ENCODE measurements around the gene NBPF11. TPM values are rescaled to one million over a fixed set of nuclear protein-coding genes. Genes with fewer than 3 reads are reported as not detected.
"Not testable (repeated sequence)": the region's sequence is repeated elsewhere in the genome, so short reads cannot be mapped to it uniquely, and the experiment has no call there.

The NBPF11 gene
- total and polyA plus RNA-seq, 3 experiments from 2014 or later: 4.0 to 6.9 (median 6.6) TPM

- H3K4me1 ChIP-seq (ENCODE audit: insufficient read depth, low read length); H3K27me3 ChIP-seq (ENCODE audit: insufficient read depth, low read length, poor library complexity, severe bottlenecking); H3K9me3 Mint-ChIP-seq; H3K36me3 ChIP-seq (ENCODE audit: insufficient read depth, low read length); H3K27ac ChIP-seq (ENCODE audit: low read depth, low read length); H3K9me3 ChIP-seq (ENCODE audit: low read length); CTCF ChIA-PET; POLR2A ChIA-PET; DNase-seq; H3K36me3 Mint-ChIP-seq; H3K4me3 Mint-ChIP-seq; H3K27ac Mint-ChIP-seq; H3K27me3 Mint-ChIP-seq; H3K4me1 Mint-ChIP-seq; H3K4me3 ChIP-seq (ENCODE audit: low read length): not testable (repeated sequence)
These were observed 73.2 kb downstream of the NBPF11 start for GRCh38 chr1:148078632-148079519.

- H3K36me3 ChIP-seq (ENCODE audit: insufficient read depth, low read length); POLR2A ChIA-PET; H3K9me3 ChIP-seq (ENCODE audit: low read length); H3K9me3 Mint-ChIP-seq; H3K4me1 Mint-ChIP-seq; H3K27me3 Mint-ChIP-seq; H3K27ac ChIP-seq (ENCODE audit: low read depth, low read length); CTCF ChIA-PET; H3K36me3 Mint-ChIP-seq; H3K27ac Mint-ChIP-seq; H3K4me1 ChIP-seq (ENCODE audit: insufficient read depth, low read length); H3K4me3 ChIP-seq (ENCODE audit: low read length); DNase-seq; H3K4me3 Mint-ChIP-seq; H3K27me3 ChIP-seq (ENCODE audit: insufficient read depth, low read length, poor library complexity, severe bottlenecking): not testable (repeated sequence)
These were observed 74.0 kb downstream of the NBPF11 start for GRCh38 chr1:148078090-148078489.

GRCh38 chr1:148077458-148077857 is 74.6 kb downstream of the NBPF11 start:
- DNase-seq; H3K4me3 ChIP-seq (ENCODE audit: low read length); H3K4me1 ChIP-seq (ENCODE audit: insufficient read depth, low read length); H3K36me3 ChIP-seq (ENCODE audit: insufficient read depth, low read length); H3K4me3 Mint-ChIP-seq; H3K27ac Mint-ChIP-seq; CTCF ChIA-PET; POLR2A ChIA-PET; H3K27me3 Mint-ChIP-seq; H3K36me3 Mint-ChIP-seq; H3K27me3 ChIP-seq (ENCODE audit: insufficient read depth, low read length, poor library complexity, severe bottlenecking); H3K27ac ChIP-seq (ENCODE audit: low read depth, low read length); H3K9me3 Mint-ChIP-seq; H3K9me3 ChIP-seq (ENCODE audit: low read length); H3K4me1 Mint-ChIP-seq: not testable (repeated sequence)

- H3K36me3 ChIP-seq (ENCODE audit: insufficient read depth, low read length); CTCF ChIA-PET; H3K9me3 ChIP-seq (ENCODE audit: low read length); H3K27ac Mint-ChIP-seq; H3K27me3 Mint-ChIP-seq; H3K4me1 Mint-ChIP-seq; H3K4me1 ChIP-seq (ENCODE audit: insufficient read depth, low read length); DNase-seq; H3K4me3 Mint-ChIP-seq; H3K36me3 Mint-ChIP-seq; H3K4me3 ChIP-seq (ENCODE audit: low read length); H3K9me3 Mint-ChIP-seq; H3K27ac ChIP-seq (ENCODE audit: low read depth, low read length); H3K27me3 ChIP-seq (ENCODE audit: insufficient read depth, low read length, poor library complexity, severe bottlenecking); POLR2A ChIA-PET: not testable (repeated sequence)
These were observed 78.7 kb downstream of the NBPF11 start for GRCh38 chr1:148073392-148073791.

DNA sequence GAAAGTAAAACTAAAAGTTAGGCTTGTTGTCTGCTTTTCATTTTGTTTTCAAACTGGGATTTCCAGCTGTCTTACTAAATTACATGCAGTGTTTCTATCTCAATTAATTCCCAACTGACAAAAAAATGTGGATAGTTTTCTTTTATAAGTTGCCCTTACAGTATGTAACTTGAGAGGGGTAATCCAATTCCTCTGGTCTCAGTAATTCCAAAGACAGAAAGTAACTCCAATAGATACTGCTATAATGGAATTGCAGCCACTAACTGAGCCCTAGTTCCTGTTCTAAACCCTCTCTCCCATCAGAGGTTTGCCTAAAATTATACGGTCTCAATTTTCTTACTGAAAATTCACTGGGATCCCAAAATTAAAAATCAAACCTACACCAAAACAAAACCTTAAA is 83.5 kb downstream of the NBPF11 start:
- H3K27me3 ChIP-seq (ENCODE audit: insufficient read depth, low read length, poor library complexity, severe bottlenecking); H3K27me3 Mint-ChIP-seq; POLR2A ChIA-PET; CTCF ChIA-PET; H3K27ac ChIP-seq (ENCODE audit: low read depth, low read length); H3K9me3 ChIP-seq (ENCODE audit: low read length); H3K4me1 Mint-ChIP-seq; H3K36me3 ChIP-seq (ENCODE audit: insufficient read depth, low read length); H3K4me1 ChIP-seq (ENCODE audit: insufficient read depth, low read length); H3K4me3 ChIP-seq (ENCODE audit: low read length); H3K27ac Mint-ChIP-seq; H3K9me3 Mint-ChIP-seq; H3K36me3 Mint-ChIP-seq; H3K4me3 Mint-ChIP-seq; DNase-seq: not testable (repeated sequence)

GRCh38 chr1:148068201-148068600 is 83.9 kb downstream of the NBPF11 start:
- H3K27me3 ChIP-seq (ENCODE audit: insufficient read depth, low read length, poor library complexity, severe bottlenecking); H3K27ac ChIP-seq (ENCODE audit: low read depth, low read length); H3K36me3 Mint-ChIP-seq; POLR2A ChIA-PET; H3K27me3 Mint-ChIP-seq; H3K9me3 ChIP-seq (ENCODE audit: low read length); H3K4me1 Mint-ChIP-seq; H3K36me3 ChIP-seq (ENCODE audit: insufficient read depth, low read length); H3K4me3 Mint-ChIP-seq; CTCF ChIA-PET; H3K4me3 ChIP-seq (ENCODE audit: low read length); H3K27ac Mint-ChIP-seq; H3K4me1 ChIP-seq (ENCODE audit: insufficient read depth, low read length); H3K9me3 Mint-ChIP-seq; DNase-seq: not testable (repeated sequence)

DNA sequence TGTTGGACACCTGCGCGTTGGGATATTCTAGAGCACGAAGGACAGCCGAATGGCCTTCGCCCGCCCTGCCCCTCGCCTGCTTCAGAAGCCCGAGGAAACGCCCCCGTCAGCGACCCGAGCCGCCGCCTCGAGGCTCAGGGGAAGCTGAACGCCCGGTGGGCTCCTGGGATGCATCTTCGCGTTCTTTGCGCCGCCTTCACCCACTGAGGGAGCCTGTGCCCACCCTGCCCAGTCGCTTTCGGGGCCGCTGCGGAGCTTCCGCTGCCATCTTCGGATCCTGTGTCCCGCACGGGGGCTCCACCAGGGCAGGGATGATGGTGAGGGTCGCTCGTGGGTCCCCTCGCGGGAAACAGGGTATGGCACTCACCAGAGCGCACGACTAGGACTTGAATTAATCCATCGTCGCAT is 91.8 kb downstream of the NBPF11 start:
- H3K9me3 ChIP-seq (ENCODE audit: low read length); DNase-seq; H3K27me3 Mint-ChIP-seq; H3K27me3 ChIP-seq (ENCODE audit: insufficient read depth, low read length, poor library complexity, severe bottlenecking); H3K9me3 Mint-ChIP-seq; H3K27ac ChIP-seq (ENCODE audit: low read depth, low read length); CTCF ChIA-PET; POLR2A ChIA-PET; H3K36me3 ChIP-seq (ENCODE audit: insufficient read depth, low read length); H3K4me1 ChIP-seq (ENCODE audit: insufficient read depth, low read length); H3K4me1 Mint-ChIP-seq; H3K36me3 Mint-ChIP-seq; H3K4me3 ChIP-seq (ENCODE audit: low read length): not testable (repeated sequence)
- Mint-ChIP-seq H3K4me3 (peak overlapping the region in 6 of 7 donors; percentile 43 to 88 (median 60)), H3K27ac (peak overlapping the region in 1 of 8 donors; percentile 23)

DNA sequence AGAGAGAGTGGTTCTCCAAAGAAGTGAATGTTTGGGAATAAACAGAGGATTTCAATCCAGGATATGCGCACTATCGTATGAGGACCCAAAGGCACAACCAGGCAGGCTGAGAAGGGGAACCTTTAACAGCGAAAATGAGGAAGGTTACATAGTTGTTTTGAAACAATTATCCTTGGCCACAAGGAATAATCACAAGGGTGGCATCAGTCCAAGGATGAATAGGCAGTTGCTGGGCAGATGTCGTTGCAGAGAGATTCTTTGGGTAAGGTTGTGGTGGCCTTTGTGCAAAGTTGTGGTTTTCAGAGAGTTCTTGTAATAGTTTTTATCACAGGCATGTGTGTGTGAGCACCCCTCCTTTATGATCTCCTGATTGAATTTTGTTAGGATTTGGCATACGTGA is 94.7 kb downstream of the NBPF11 start:
- H3K36me3 ChIP-seq (ENCODE audit: insufficient read depth, low read length); H3K27ac Mint-ChIP-seq; H3K4me1 Mint-ChIP-seq; CTCF ChIA-PET; H3K4me3 ChIP-seq (ENCODE audit: low read length); H3K4me1 ChIP-seq (ENCODE audit: insufficient read depth, low read length); H3K27ac ChIP-seq (ENCODE audit: low read depth, low read length); H3K9me3 Mint-ChIP-seq; DNase-seq; H3K27me3 Mint-ChIP-seq; H3K4me3 Mint-ChIP-seq; H3K27me3 ChIP-seq (ENCODE audit: insufficient read depth, low read length, poor library complexity, severe bottlenecking); H3K9me3 ChIP-seq (ENCODE audit: low read length); POLR2A ChIA-PET; H3K36me3 Mint-ChIP-seq: not testable (repeated sequence)

All from CD8-positive, alpha-beta memory T cell (primary cell).